Muscle of leg (tissue), 9 donors: Measurements from ENCODE around the gene CCT8. TPM values are rescaled to one million over a fixed set of nuclear protein-coding genes. Genes with fewer than 3 reads are reported as not detected.

Experiments used
- polyA plus RNA-seq, 8 donors: library from polyadenylated mRNA; unstranded; fragments of 120-200 nt; gene quantifications; one replicate each; pipeline versions ENCODE4 v1.2.1 to v1.2.3, GENCODE V29; 2013; ENCODE audit warnings: inconsistent platforms in 1 of 8, low replicate concordance in 1 of 8; ENCODE audit not compliant: insufficient read length in 8 of 8, insufficient read depth in 1 of 8
- total RNA-seq: library from RNA; stranded (reverse); fragments of 120-200 nt; gene quantifications from one replicate; pipeline ENCODE4 v1.2.4, GENCODE V29; 2013

The CCT8 gene
- total and polyA plus RNA-seq, 9 donors = 117 to 181 (median 165) TPM

Other genes starting within 250 kb of the CCT8 start
- 25.6 TPM for gene LTN1, start 80.8 kb downstream of the CCT8 start, total RNA-seq
- 10 to 100 TPM; 13.8 to 23.5 (median 19.6) TPM for gene LTN1, start 80.8 kb downstream of the CCT8 start, polyA plus RNA-seq
- 21.9 TPM for gene RWDD2B, start 54.3 kb downstream of the CCT8 start, total RNA-seq
- 10 to 100 TPM; 17.0 to 25.9 (median 19.5) TPM for gene RWDD2B, start 54.3 kb downstream of the CCT8 start, polyA plus RNA-seq
- gene USP16, start 49.0 kb downstream of the CCT8 start, total RNA-seq = 41.2 TPM
- 10 to 100 TPM; 32.2 to 46.9 (median 42.5) TPM for gene USP16, start 49.0 kb downstream of the CCT8 start, polyA plus RNA-seq
- gene MAP3K7CL, start 57.0 kb upstream of the CCT8 start, total RNA-seq = 53.5 TPM
- gene MAP3K7CL, start 57.0 kb upstream of the CCT8 start, polyA plus RNA-seq = 10 to 100 TPM; 57.2 to 84.9 (median 76.1) TPM
- 73.5 TPM for gene BACH1, start 225.3 kb upstream of the CCT8 start, total RNA-seq
- gene BACH1, start 225.3 kb upstream of the CCT8 start, polyA plus RNA-seq = 10 to 100 TPM; 17.1 to 28.5 (median 24.1) TPM